Tibial artery (tissue), 4 donors: Measurements from ENCODE around the gene RXFP1.

Source experiments
- DNase-seq, 2 donors: peaks; one replicate each; pipeline ENCODE4 v3.0.0-alpha.2; 2019
- H3K27ac ChIP-seq, 2 donors: fragments of 200-600 bp; sonication (generic) in 1 of 2; 1 replicate in 1 of 2; 2 replicates in 1 of 2; pipeline ENCODE4 v1.5.1; 2018 to 2019; ENCODE audit warnings: mild to moderate bottlenecking in 1 of 2
- H3K27me3 ChIP-seq, 2 donors: fragments of 200-600 bp; sonication (generic) in 1 of 2; one replicate each; pipeline versions ENCODE4 v1.5.1 to v1.6.0; 2016 to 2019
- H3K36me3 ChIP-seq, 3 donors: fragments of 200-600 bp; sonication (generic) in 2 of 3; one replicate each; pipeline ENCODE4 v1.5.1; 2016 to 2019; ENCODE audit warnings: mild to moderate bottlenecking in 2 of 3
- H3K4me1 ChIP-seq, 4 donors: fragments of 200-600 bp; sonication (generic) in 2 of 4; 1 replicate in 3 of 4; 2 replicates in 1 of 4; pipeline ENCODE4 v1.5.1; 2016 to 2019
- H3K4me3 ChIP-seq, 2 donors: fragments of 200-600 bp; sonication (generic) in 1 of 2; 1 replicate in 1 of 2; 2 replicates in 1 of 2; pipeline ENCODE4 v1.5.1; 2018 to 2019; ENCODE audit warnings: mild to moderate bottlenecking in 2 of 2
- H3K9me3 ChIP-seq, 3 donors: fragments of 200-600 bp; sonication (generic) in 1 of 3; one replicate each; pipeline ENCODE4 v1.5.1; 2016 to 2019
- CTCF ChIP-seq, 2 experiments: fragments of 200-600 bp in 1 of 2; fragments of 450-650 bp in 1 of 2; IDR thresholded peaks; one replicate each; pipeline ENCODE4 v1.5.1; 2017 to 2019; ENCODE audit warnings: antibody characterized with exemption in 2 of 2, mild to moderate bottlenecking in 1 of 2, moderate library complexity in 1 of 2
- intact Hi-C: fragments of 100-400 bp; cut with DNase I; formaldehyde crosslinking; loops from one replicate; pipeline ENCODE4 v1.15.0; 2023; ENCODE audit warnings: low total_unique reads

The RXFP1 gene

GRCh38 chr4:158671665-158671914 is 149.9 kb downstream of the RXFP1 start, which contains the start of gene C4orf46:
TSS of gene C4orf46 (minus strand) at chr4:158671887. CDS start at chr4:158671801, 86 bp downstream.
- intact Hi-C loops = no loop called here
- Histone ChIP-seq H3K36me3 (no peaks in the 10 kb centered on the region), H3K9me3 (no peaks in the 10 kb centered on the region), H3K27ac (peak within 1 kb of the TSS; percentile 94 to 96), H3K27me3 (no peaks in the 10 kb centered on the region), H3K4me3 (peak within 1 kb of the TSS; percentile 75 to 82), H3K4me1 (peaks cover 0 to 20% (median 14%) of the 10 kb centered on the region in 4 donors)
- DNase-seq = no peak
- no peak for TF ChIP-seq CTCF (IDR thresholded peaks at IDR 0.05)

GRCh38 chr4:158671915-158672806 is 150.5 kb downstream of the RXFP1 start, which contains the start of gene ETFDH:
TSS of gene ETFDH (plus strand) at chr4:158672296. CDS start at chr4:158672457, 161 bp downstream.
- H3K4me3 ChIP-seq = peak within 1 kb of the TSS; percentile 75 to 82
- TF ChIP-seq CTCF (IDR thresholded peaks at IDR 0.05) = peak; percentile 56 to 66
- peak within 1 kb of the TSS; percentile 94 to 96 for H3K27ac ChIP-seq
- H3K9me3 ChIP-seq = no peaks in the 10 kb centered on the region
- H3K36me3 ChIP-seq = no peaks in the 10 kb centered on the region
- H3K27me3 ChIP-seq = no peaks in the 10 kb centered on the region
- H3K4me1 ChIP-seq = peaks cover 0 to 20% (median 14%) of the 10 kb centered on the region in 4 donors
- intact Hi-C loops = loop anchor here (2.0 kb wide), 1 partner anchor 51 kb away; the partner anchor contains the start of gene PPID
- peak; percentile 100 for DNase-seq

GRCh38 chr4:158673633-158674032 is 152.0 kb downstream of the RXFP1 start:
- no peak for TF ChIP-seq CTCF (IDR thresholded peaks at IDR 0.05)
- DNase-seq = no peak
- Histone ChIP-seq H3K9me3 (no peaks in the 10 kb centered on the region), H3K27ac (no peak overlapping the region), H3K36me3 (no peaks in the 10 kb centered on the region), H3K4me3 (no peak overlapping the region), H3K27me3 (no peaks in the 10 kb centered on the region), H3K4me1 (peaks cover 0 to 20% (median 14%) of the 10 kb centered on the region in 4 donors)
- intact Hi-C loops = loop anchor here (2.0 kb wide), 1 partner anchor 49 kb away; the partner anchor contains the start of gene PPID

- intact Hi-C loops = no loop called here
- H3K4me3 ChIP-seq = no peak overlapping the region
- DNase-seq = no peak
- peaks cover 0 to 4% (median 0%) of the 10 kb centered on the region in 3 donors for H3K36me3 ChIP-seq
- no peaks in the 10 kb centered on the region for H3K27me3 ChIP-seq
- no peak overlapping the region for H3K27ac ChIP-seq
- H3K9me3 ChIP-seq = no peaks in the 10 kb centered on the region
- H3K4me1 ChIP-seq = peaks cover 0 to 11% (median 7%) of the 10 kb centered on the region in 4 donors
- TF ChIP-seq CTCF (IDR thresholded peaks at IDR 0.05) = no peak
These were observed 154.4 kb downstream of the RXFP1 start for GRCh38 chr4:158676076-158676475.

- intact Hi-C loops = no loop called here
- TF ChIP-seq CTCF (IDR thresholded peaks at IDR 0.05) = no peak
- Histone ChIP-seq H3K27ac (no peak overlapping the region), H3K27me3 (no peaks in the 10 kb centered on the region), H3K9me3 (no peaks in the 10 kb centered on the region), H3K36me3 (peaks cover 4 to 11% (median 9%) of the 10 kb centered on the region in 3 donors), H3K4me1 (peaks cover 0 to under 1% (median 0%) of the 10 kb centered on the region in 4 donors), H3K4me3 (no peak overlapping the region)
- DNase-seq = no peak
These were observed 157.1 kb downstream of the RXFP1 start for GRCh38 chr4:158678767-158679166.
